Neutrophil (primary cell): ENCODE results near the gene MAP3K15.

Experiments
- H3K27ac ChIP-seq: fragments of 200-600 bp; sonication (generic); 2 replicates; pipeline ENCODE4 v1.5.1; 2016; ENCODE audit warnings: mild to moderate bottlenecking, moderate library complexity
- H3K27me3 ChIP-seq: fragments of 200-600 bp; sonication (generic); 2 replicates; pipeline ENCODE4 v1.6.0; 2016; ENCODE audit warnings: mild to moderate bottlenecking
- H3K36me3 ChIP-seq: fragments of 200-600 bp; sonication (generic); 2 replicates; pipeline ENCODE4 v1.5.1; 2017
- H3K4me1 ChIP-seq, 2 experiments: fragments of 200-600 bp in 1 of 2; sonication (generic) in 1 of 2; 1 replicate in 1 of 2; 2 replicates in 1 of 2; pipeline versions ENCODE4 v1.5.1 to v1.6.1; 2013 to 2016; ENCODE audit warnings: low read depth in 1 of 2, low read length in 1 of 2, mild to moderate bottlenecking in 1 of 2, moderate library complexity in 1 of 2; ENCODE audit not compliant: control insufficient read depth in 1 of 2, insufficient read depth in 1 of 2
- H3K4me3 ChIP-seq, 2 experiments: fragments of 200-600 bp in 1 of 2; sonication (generic) in 1 of 2; 1 replicate in 1 of 2; 2 replicates in 1 of 2; pipeline ENCODE4 v1.5.1; 2013 to 2016; ENCODE audit warnings: low read depth in 1 of 2, low read length in 1 of 2, mild to moderate bottlenecking in 1 of 2, moderate library complexity in 1 of 2
- H3K9me3 ChIP-seq: fragments of 200-600 bp; sonication (generic); 2 replicates; pipeline ENCODE4 v1.5.1; 2016
- TF ChIP-seq, protein P1 (sequence below): fragments of 200-600 bp; sonication (generic); IDR thresholded peaks from 2 replicates; pipeline ENCODE4 v1.5.1; 2016; ENCODE audit warnings: antibody characterized with exemption

The MAP3K15 gene

DNA sequence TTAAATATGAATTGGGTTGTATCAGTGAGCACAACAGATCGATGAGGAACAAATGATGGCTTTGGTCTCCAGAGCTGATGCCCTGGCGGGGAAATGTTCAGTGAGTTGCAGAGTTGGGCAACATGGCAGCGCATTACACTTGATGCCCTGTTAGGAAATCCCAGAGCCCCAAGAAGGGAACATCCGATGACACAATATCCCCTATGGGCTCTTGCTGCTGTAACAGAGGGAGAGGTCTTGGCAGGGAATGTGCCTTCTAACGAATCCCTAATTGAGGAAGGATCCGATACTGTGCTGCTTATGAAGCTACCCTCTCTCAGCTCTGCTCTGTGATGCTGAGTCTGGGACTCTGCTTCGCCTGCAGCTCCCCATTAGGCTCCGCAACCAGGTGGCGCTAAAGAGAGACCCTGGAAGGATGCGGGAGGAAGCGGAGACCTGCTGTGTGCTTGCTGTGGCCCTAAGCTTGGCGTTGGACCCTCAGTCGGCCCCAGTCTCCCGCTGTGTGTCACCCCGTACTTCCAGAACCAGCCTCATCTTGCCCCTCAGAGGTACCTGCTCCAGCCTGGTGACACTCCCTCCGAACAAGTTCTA is 132.7 kb downstream of the MAP3K15 start:
- TF ChIP-seq, protein P1, sequence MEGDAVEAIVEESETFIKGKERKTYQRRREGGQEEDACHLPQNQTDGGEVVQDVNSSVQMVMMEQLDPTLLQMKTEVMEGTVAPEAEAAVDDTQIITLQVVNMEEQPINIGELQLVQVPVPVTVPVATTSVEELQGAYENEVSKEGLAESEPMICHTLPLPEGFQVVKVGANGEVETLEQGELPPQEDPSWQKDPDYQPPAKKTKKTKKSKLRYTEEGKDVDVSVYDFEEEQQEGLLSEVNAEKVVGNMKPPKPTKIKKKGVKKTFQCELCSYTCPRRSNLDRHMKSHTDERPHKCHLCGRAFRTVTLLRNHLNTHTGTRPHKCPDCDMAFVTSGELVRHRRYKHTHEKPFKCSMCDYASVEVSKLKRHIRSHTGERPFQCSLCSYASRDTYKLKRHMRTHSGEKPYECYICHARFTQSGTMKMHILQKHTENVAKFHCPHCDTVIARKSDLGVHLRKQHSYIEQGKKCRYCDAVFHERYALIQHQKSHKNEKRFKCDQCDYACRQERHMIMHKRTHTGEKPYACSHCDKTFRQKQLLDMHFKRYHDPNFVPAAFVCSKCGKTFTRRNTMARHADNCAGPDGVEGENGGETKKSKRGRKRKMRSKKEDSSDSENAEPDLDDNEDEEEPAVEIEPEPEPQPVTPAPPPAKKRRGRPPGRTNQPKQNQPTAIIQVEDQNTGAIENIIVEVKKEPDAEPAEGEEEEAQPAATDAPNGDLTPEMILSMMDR, result peak; percentile 22
- Histone ChIP-seq H3K4me1 (peaks cover 24 to 38% of the 10 kb centered on the region in 2 experiments), H3K27ac (peak overlapping the region; percentile 50), H3K4me3 (peak overlapping the region; percentile 14 to 42), H3K36me3 (no peaks in the 10 kb centered on the region), H3K9me3 (no peaks in the 10 kb centered on the region), H3K27me3 (no peaks in the 10 kb centered on the region)

GRCh38 chrX:19381326-19381725 is 134.0 kb downstream of the MAP3K15 start:
- Histone ChIP-seq H3K4me3 (no peak overlapping the region), H3K4me1 (peaks cover 24 to 38% of the 10 kb centered on the region in 2 experiments), H3K36me3 (no peaks in the 10 kb centered on the region), H3K27ac (no peak overlapping the region), H3K9me3 (no peaks in the 10 kb centered on the region), H3K27me3 (no peaks in the 10 kb centered on the region)
- TF ChIP-seq, protein P1, result no peak

- Histone ChIP-seq H3K27me3 (no peaks in the 10 kb centered on the region), H3K36me3 (no peaks in the 10 kb centered on the region), H3K4me1 (peaks cover 31 to 41% of the 10 kb centered on the region in 2 experiments), H3K4me3 (no peak overlapping the region), H3K27ac (no peak overlapping the region), H3K9me3 (no peaks in the 10 kb centered on the region)
- TF ChIP-seq, protein P1, result no peak
These were observed 137.5 kb downstream of the MAP3K15 start for GRCh38 chrX:19377799-19378198.

DNA sequence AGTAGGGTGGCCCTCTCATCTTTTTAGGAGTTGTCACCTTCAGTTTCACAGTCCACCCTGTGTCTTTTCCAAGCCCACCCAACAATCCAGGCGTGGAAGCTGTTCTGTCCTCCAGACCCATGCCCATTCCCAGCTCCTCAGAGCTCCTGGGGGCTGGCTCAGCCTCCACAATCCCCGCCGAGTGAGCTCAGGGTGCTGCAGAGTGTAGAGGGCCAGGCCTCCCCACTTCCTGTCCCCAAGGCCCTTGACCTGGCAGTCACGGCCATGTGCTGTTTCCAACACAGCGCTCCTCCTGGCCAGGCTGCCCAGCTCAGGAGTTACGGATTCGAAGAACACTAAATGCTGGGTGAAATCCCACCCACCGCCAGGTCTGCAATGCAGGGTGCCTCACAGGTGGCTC is 139.8 kb downstream of the MAP3K15 start:
- Histone ChIP-seq H3K27ac (no peak overlapping the region), H3K9me3 (no peaks in the 10 kb centered on the region), H3K4me1 (peaks cover 14 to 23% of the 10 kb centered on the region in 2 experiments), H3K4me3 (no peak overlapping the region), H3K36me3 (no peaks in the 10 kb centered on the region), H3K27me3 (no peaks in the 10 kb centered on the region)
- TF ChIP-seq, protein P1, result no peak

- Histone ChIP-seq H3K36me3 (no peaks in the 10 kb centered on the region), H3K9me3 (no peaks in the 10 kb centered on the region), H3K27ac (peak overlapping the region; percentile 70), H3K4me3 (peak overlapping the region; percentile 47 to 52), H3K4me1 (peaks cover 10 to 16% of the 10 kb centered on the region in 2 experiments), H3K27me3 (no peaks in the 10 kb centered on the region)
- TF ChIP-seq, protein P1, result no peak
These were observed 141.9 kb downstream of the MAP3K15 start for GRCh38 chrX:19373351-19373891.
